HEK293 (cell line): ENCODE measurements around the gene EEF1AKMT1.

ENCODE experiments used
- CTCF ChIA-PET: fragments of 350-600 bp; formaldehyde crosslinking; extraction: SDS; loops from one replicate; lab custom pipeline; 2021; ENCODE audit warnings: antibody characterized with exemption; lab: Yijun Ruan, JAX
- POLR2A ChIA-PET: fragments of 300-600 bp; formaldehyde crosslinking; extraction: SDS; loops from one replicate; lab custom pipeline; 2020; ENCODE audit warnings: antibody characterized with exemption, inconsistent platforms; lab: Yijun Ruan, JAX
- H3K27ac ChIP-seq: fragments of 200-500 bp; sonication (Bioruptor generic); 2 replicates; pipeline ENCODE4 v1.5.1; 2014; ENCODE audit warnings: low read depth, low read length, control low read depth, inconsistent platforms; ENCODE audit errors: extremely low read depth
- H3K36me3 ChIP-seq, 2 experiments: fragments of 200-500 bp in 1 of 2; sonication (Bioruptor generic) in 1 of 2; 1 replicate in 1 of 2; 2 replicates in 1 of 2; pipeline ENCODE4 v1.5.1; 2014 to 2017; ENCODE audit warnings: inconsistent platforms in 2 of 2, low read length in 2 of 2; ENCODE audit not compliant: control insufficient read depth in 2 of 2, insufficient read depth in 1 of 2
- H3K4me1 ChIP-seq: fragments of 200-500 bp; sonication (Bioruptor generic); 2 replicates; pipeline ENCODE4 v1.5.1; 2014; ENCODE audit warnings: mild to moderate bottlenecking, low read length, inconsistent platforms; ENCODE audit not compliant: control insufficient read depth, insufficient read depth
- H3K4me3 ChIP-seq: 2 replicates; pipeline ENCODE4 v1.5.1; 2011; ENCODE audit warnings: low read depth, mild to moderate bottlenecking, control low read depth, low read length, moderate library complexity
- H3K9me3 ChIP-seq: fragments of 200-500 bp; sonication (Bioruptor generic); 2 replicates; pipeline ENCODE4 v1.5.1; 2014; ENCODE audit warnings: low read depth, low read length, inconsistent platforms; ENCODE audit not compliant: control insufficient read depth, insufficient read depth
- ATF2 ChIP-seq: fragments of 450-650 bp; formaldehyde crosslinking; IDR thresholded peaks from 2 replicates; pipeline ENCODE4 v1.5.1; 2016; ENCODE audit warnings: missing biosample characterization, missing genetic modification characterization, low read depth
- BCL11B ChIP-seq: fragments of 450-650 bp; formaldehyde crosslinking; IDR thresholded peaks from 2 replicates; pipeline ENCODE4 v1.5.1; 2016; ENCODE audit warnings: low read depth, missing biosample characterization, missing genetic modification characterization
- GFI1B ChIP-seq: fragments of 450-650 bp; formaldehyde crosslinking; IDR thresholded peaks from 2 replicates; pipeline ENCODE4 v1.5.1; 2016; ENCODE audit warnings: missing biosample characterization, missing genetic modification characterization
- GLI4 ChIP-seq: fragments of 450-650 bp; formaldehyde crosslinking; IDR thresholded peaks from 2 replicates; pipeline ENCODE4 v1.5.1; 2016; ENCODE audit warnings: missing biosample characterization, missing genetic modification characterization
- HOXC10 ChIP-seq: sonication (generic); formaldehyde crosslinking; IDR thresholded peaks from 2 replicates; pipeline ENCODE4 v1.8.1; 2023; ENCODE audit warnings: mild to moderate bottlenecking, missing genetic modification reagents
- SCRT2 ChIP-seq: fragments of 450-650 bp; formaldehyde crosslinking; IDR thresholded peaks from 2 replicates; pipeline ENCODE4 v1.5.1; 2016; ENCODE audit warnings: missing biosample characterization, missing genetic modification characterization
- ZBTB6 ChIP-seq: fragments of 450-650 bp; formaldehyde crosslinking; IDR thresholded peaks from 2 replicates; pipeline ENCODE4 v1.5.1; 2017; ENCODE audit warnings: missing biosample characterization, missing genetic modification characterization
- ZFHX2 ChIP-seq: fragments of 450-650 bp; formaldehyde crosslinking; conservative IDR thresholded peaks from 2 replicates; pipeline ENCODE4 v1.5.1; 2016; ENCODE audit warnings: missing biosample characterization, missing genetic modification characterization
- ZNF202 ChIP-seq: fragments of 450-650 bp; formaldehyde crosslinking; IDR thresholded peaks from 2 replicates; pipeline ENCODE4 v1.5.1; 2016; ENCODE audit warnings: missing biosample characterization, missing genetic modification characterization, borderline replicate concordance
- ZNF211 ChIP-seq: fragments of 450-650 bp; formaldehyde crosslinking; IDR thresholded peaks from 2 replicates; pipeline ENCODE4 v1.5.1; 2016; ENCODE audit warnings: low read depth, missing biosample characterization, missing genetic modification characterization
- ZNF223 ChIP-seq: fragments of 450-650 bp; formaldehyde crosslinking; IDR thresholded peaks from 2 replicates; pipeline ENCODE4 v1.5.1; 2016; ENCODE audit warnings: missing biosample characterization, missing genetic modification characterization
- ZNF26 ChIP-seq: fragments of 450-650 bp; formaldehyde crosslinking; IDR thresholded peaks from 2 replicates; pipeline ENCODE4 v1.5.1; 2016; ENCODE audit warnings: missing biosample characterization, missing genetic modification characterization
- ZNF416 ChIP-seq: fragments of 450-650 bp; formaldehyde crosslinking; IDR thresholded peaks from 2 replicates; pipeline ENCODE4 v1.5.1; 2016; ENCODE audit warnings: missing biosample characterization, missing genetic modification characterization
- ZNF423 ChIP-seq: fragments of 450-650 bp; formaldehyde crosslinking; IDR thresholded peaks from 2 replicates; pipeline ENCODE4 v1.5.1; 2016; ENCODE audit warnings: missing biosample characterization, missing genetic modification characterization
- ZNF513 ChIP-seq: fragments of 450-650 bp; IDR thresholded peaks from 2 replicates; pipeline ENCODE4 v1.5.1; 2018; ENCODE audit warnings: missing biosample characterization, missing genetic modification characterization
- ZNF514 ChIP-seq: fragments of 450-650 bp; formaldehyde crosslinking; IDR thresholded peaks from 2 replicates; pipeline ENCODE4 v1.5.1; 2016; ENCODE audit warnings: missing biosample characterization, missing genetic modification characterization
- ZNF548 ChIP-seq: fragments of 450-650 bp; formaldehyde crosslinking; IDR thresholded peaks from 2 replicates; pipeline ENCODE4 v1.5.1; 2016; ENCODE audit warnings: missing biosample characterization, missing genetic modification characterization
- ZNF558 ChIP-seq: fragments of 450-650 bp; formaldehyde crosslinking; IDR thresholded peaks from 2 replicates; pipeline ENCODE4 v1.5.1; 2016; ENCODE audit warnings: missing biosample characterization, missing genetic modification characterization
- ZNF596 ChIP-seq: fragments of 450-650 bp; IDR thresholded peaks from 2 replicates; pipeline ENCODE4 v1.5.0; 2018; ENCODE audit warnings: missing biosample characterization, mild to moderate bottlenecking, missing genetic modification characterization, moderate library complexity
- ZNF600 ChIP-seq: fragments of 450-650 bp; formaldehyde crosslinking; IDR thresholded peaks from 2 replicates; pipeline ENCODE4 v1.5.1; 2016; ENCODE audit warnings: missing biosample characterization, missing genetic modification characterization
- ZNF639 ChIP-seq: fragments of 450-650 bp; formaldehyde crosslinking; IDR thresholded peaks from 2 replicates; pipeline ENCODE4 v1.5.1; 2016; ENCODE audit warnings: missing biosample characterization, missing genetic modification characterization
- ZNF692 ChIP-seq: fragments of 450-650 bp; formaldehyde crosslinking; IDR thresholded peaks from 2 replicates; pipeline ENCODE4 v1.5.1; 2016; ENCODE audit warnings: missing biosample characterization, missing genetic modification characterization
- ZNF747 ChIP-seq: fragments of 450-650 bp; formaldehyde crosslinking; IDR thresholded peaks from 2 replicates; pipeline ENCODE4 v1.5.1; 2016; ENCODE audit warnings: missing biosample characterization, missing genetic modification characterization
- ZNF768 ChIP-seq: fragments of 450-650 bp; formaldehyde crosslinking; IDR thresholded peaks from 2 replicates; pipeline ENCODE4 v1.5.1; 2018; ENCODE audit warnings: missing biosample characterization, mild to moderate bottlenecking, missing genetic modification characterization
- ZNF776 ChIP-seq: fragments of 450-650 bp; formaldehyde crosslinking; IDR thresholded peaks from 2 replicates; pipeline ENCODE4 v1.5.0; 2017; ENCODE audit warnings: missing biosample characterization, missing genetic modification characterization, borderline replicate concordance
- ZSCAN4 ChIP-seq: fragments of 450-650 bp; formaldehyde crosslinking; IDR thresholded peaks from 2 replicates; pipeline ENCODE4 v1.5.1; 2017; ENCODE audit warnings: missing biosample characterization, missing genetic modification characterization

The EEF1AKMT1 gene

GRCh38 chr13:20798027-20798426, 24.3 kb upstream of the EEF1AKMT1 start:
- peaks cover 0 to 43% of the 10 kb centered on the region in 2 experiments; a peak in 2 of 3 replicates for H3K36me3 ChIP-seq
- TF ChIP-seq ZNF211 (tag by site-specific recombination) (no peak), ZSCAN4 (tag by site-specific recombination) (no peak), ZNF747 (no peak), ZNF692 (tag by site-specific recombination) (peak; percentile 54; the same call in 1 of the 2 replicates), ZNF513 (tag by site-specific recombination) (no peak), ZNF776 (no peak), GLI4 (tag by site-specific recombination) (no peak), ZNF223 (tag by site-specific recombination) (no peak), ZNF26 (no peak), BCL11B (tag by site-specific recombination) (no peak), SCRT2 (tag by site-specific recombination) (no peak), ZNF600 (tag by site-specific recombination) (0 out of 2 replicates have a peak, but pooled peaks have one; percentile 17), HOXC10 (no peak)
- TF ChIP-seq, all 188 proteins: peak for 2
- ChIA-PET CTCF (no interaction called here), POLR2A (no interaction called here)
- no peaks in the 10 kb centered on the region for H3K4me1 ChIP-seq
- H3K27ac ChIP-seq: no peak overlapping the region
- H3K4me3 ChIP-seq: no peak overlapping the region
- no peaks in the 10 kb centered on the region for H3K9me3 ChIP-seq

- CTCF ChIA-PET: interaction anchor here (1.1 kb wide), 1 partner anchor 32 kb away, joined by 3 read pairs; no protein-coding TSS in a partner anchor
- Histone ChIP-seq H3K4me3 (no peak overlapping the region), H3K36me3 (peaks cover 0 to 44% of the 10 kb centered on the region in 2 experiments), H3K9me3 (no peaks in the 10 kb centered on the region), H3K27ac (no peak overlapping the region), H3K4me1 (no peaks in the 10 kb centered on the region)
- POLR2A ChIA-PET: no interaction called here
- TF ChIP-seq BCL11B (tag by site-specific recombination) (no peak), ZNF202 (tag by site-specific recombination) (no peak), ZNF423 (tag by site-specific recombination) (no peak), ZNF558 (tag by site-specific recombination) (no peak), ZNF768 (tag by site-specific recombination) (no peak), ZNF639 (tag by site-specific recombination) (no peak), ZBTB6 (tag by site-specific recombination) (no peak), GFI1B (tag by site-specific recombination) (no peak), ATF2 (tag by site-specific recombination) (no peak), ZNF514 (tag by site-specific recombination) (no peak), ZNF596 (tag by site-specific recombination) (no peak), ZNF416 (tag by site-specific recombination) (no peak), ZFHX2 (tag by site-specific recombination) (no peak), ZNF548 (tag by site-specific recombination) (no peak), HOXC10 (no peak)
Measured at GRCh38 chr13:20796791-20797508, 23.2 kb upstream of the EEF1AKMT1 start.
